HEK293T (cell line): ENCODE data around the gene PET100.

Source experiments
- ARNT ChIP-seq: fragments of 450-650 bp; IDR thresholded peaks from 2 replicates; pipeline ENCODE4 v1.6.1; 2017; ENCODE audit warnings: mild to moderate bottlenecking
- CTBP1 ChIP-seq: fragments of 450-650 bp; IDR thresholded peaks from 2 replicates; pipeline ENCODE4 v1.6.1; 2016; ENCODE audit warnings: borderline replicate concordance
- ELF4 ChIP-seq: fragments of 450-650 bp; IDR thresholded peaks from 2 replicates; pipeline ENCODE4 v1.6.1; 2017; ENCODE audit warnings: antibody characterized with exemption
- FOXA1 ChIP-seq: fragments of 450-650 bp; IDR thresholded peaks from 2 replicates; pipeline ENCODE4 v1.6.1; 2016; ENCODE audit warnings: mild to moderate bottlenecking
- FOXK2 ChIP-seq: fragments of 450-650 bp; IDR thresholded peaks from 2 replicates; pipeline ENCODE4 v1.6.1; 2016; ENCODE audit warnings: mild to moderate bottlenecking
- FOXM1 ChIP-seq: fragments of 450-650 bp; IDR thresholded peaks from 2 replicates; pipeline ENCODE4 v1.6.1; 2017; ENCODE audit warnings: mild to moderate bottlenecking, borderline replicate concordance
- PKNOX1 ChIP-seq: fragments of 450-650 bp; IDR thresholded peaks from 2 replicates; pipeline ENCODE4 v1.6.1; 2016
- SP1 ChIP-seq: fragments of 450-650 bp; IDR thresholded peaks from 2 replicates; pipeline ENCODE4 v1.6.1; 2017
- SUZ12 ChIP-seq: fragments of 450-650 bp; IDR thresholded peaks from 2 replicates; pipeline ENCODE4 v1.6.1; 2016; ENCODE audit warnings: mild to moderate bottlenecking
- TARDBP ChIP-seq: fragments of 450-650 bp; IDR thresholded peaks from 2 replicates; pipeline ENCODE4 v1.6.1; 2016

- TF ChIP-seq ARNT (no peak), FOXK2 (no peak), SP1 (no peak), SUZ12 (no peak), FOXM1 (no peak), CTBP1 (no peak), FOXA1 (no peak), PKNOX1 (no peak), TARDBP (no peak), ELF4 (no peak)
Observed at GRCh38 chr19:7618771-7619510, 10.7 kb upstream of the PET100 start.
